GM21529 (cell line): Measurements from ENCODE around the gene KAZN.

ENCODE experiments used
- ATAC-seq: cut with Tn5 transposase; IDR thresholded peaks from one replicate; pipeline ENCODE4 v1.9.1; 2021; ENCODE audit not compliant: unreplicated experiment

Gene KAZN

DNA sequence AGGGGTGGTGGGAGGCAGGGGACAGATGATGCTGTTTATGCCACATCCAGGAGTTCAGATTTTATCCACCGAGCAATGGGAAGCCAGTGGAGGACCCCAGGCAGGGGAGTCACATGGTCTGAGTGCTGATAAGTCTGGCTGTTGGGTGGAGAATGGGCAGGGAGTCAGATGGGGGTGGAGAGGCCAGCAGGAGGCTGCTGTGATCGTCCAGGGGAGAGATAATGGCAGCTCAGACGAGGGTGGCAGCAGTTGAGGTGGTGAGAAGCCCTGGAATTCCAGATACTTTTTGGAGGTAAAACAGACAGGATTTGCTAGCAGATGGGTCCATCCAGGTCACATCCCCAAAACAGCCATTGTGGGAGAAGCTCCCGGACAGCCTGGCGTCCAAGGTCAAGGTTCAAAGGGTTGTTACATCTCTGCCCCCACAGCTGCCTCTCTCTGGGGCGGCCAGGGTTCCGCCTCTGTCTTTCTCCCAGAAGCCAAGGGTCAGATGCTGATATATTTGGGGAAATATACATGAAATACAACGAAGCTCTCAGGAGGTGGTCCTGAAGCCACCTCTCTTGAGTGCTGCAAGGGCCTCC, 303.0 kb downstream of the KAZN start:
- ATAC-seq, result no peak

- no peak for ATAC-seq
Measured at GRCh38 chr1:14903922-14904321, 305.4 kb downstream of the KAZN start.

- no peak for ATAC-seq
Measured at GRCh38 chr1:14906665-14907064, 308.2 kb downstream of the KAZN start.

GRCh38 chr1:14907416-14907815, 308.9 kb downstream of the KAZN start:
- ATAC-seq, result no peak

DNA sequence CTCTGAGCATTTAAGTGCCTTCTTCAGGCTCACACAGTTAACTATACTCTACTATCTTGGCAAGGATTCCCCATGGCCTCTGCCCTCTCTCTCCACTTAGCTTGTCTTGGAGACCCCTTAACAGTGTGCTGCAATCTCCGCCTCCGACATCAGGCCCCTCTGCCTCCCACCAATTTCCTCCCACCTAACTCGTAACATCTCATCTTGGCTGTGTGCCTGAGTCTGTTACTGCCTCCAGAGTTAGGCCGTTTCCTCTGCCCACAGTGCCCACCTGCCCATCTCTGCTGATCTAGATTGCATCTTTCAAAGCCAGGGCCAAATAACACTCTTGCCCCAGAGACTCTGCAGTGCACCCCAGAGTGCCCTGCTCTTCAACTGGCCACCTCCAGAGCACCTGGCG, 310.8 kb downstream of the KAZN start:
- ATAC-seq, result no peak

GRCh38 chr1:14909920-14910460, 311.5 kb downstream of the KAZN start:
- no peak for ATAC-seq

GRCh38 chr1:14910984-14911721, 312.7 kb downstream of the KAZN start:
- ATAC-seq, result no peak

GRCh38 chr1:14912839-14913481, 314.5 kb downstream of the KAZN start:
- no peak for ATAC-seq

DNA sequence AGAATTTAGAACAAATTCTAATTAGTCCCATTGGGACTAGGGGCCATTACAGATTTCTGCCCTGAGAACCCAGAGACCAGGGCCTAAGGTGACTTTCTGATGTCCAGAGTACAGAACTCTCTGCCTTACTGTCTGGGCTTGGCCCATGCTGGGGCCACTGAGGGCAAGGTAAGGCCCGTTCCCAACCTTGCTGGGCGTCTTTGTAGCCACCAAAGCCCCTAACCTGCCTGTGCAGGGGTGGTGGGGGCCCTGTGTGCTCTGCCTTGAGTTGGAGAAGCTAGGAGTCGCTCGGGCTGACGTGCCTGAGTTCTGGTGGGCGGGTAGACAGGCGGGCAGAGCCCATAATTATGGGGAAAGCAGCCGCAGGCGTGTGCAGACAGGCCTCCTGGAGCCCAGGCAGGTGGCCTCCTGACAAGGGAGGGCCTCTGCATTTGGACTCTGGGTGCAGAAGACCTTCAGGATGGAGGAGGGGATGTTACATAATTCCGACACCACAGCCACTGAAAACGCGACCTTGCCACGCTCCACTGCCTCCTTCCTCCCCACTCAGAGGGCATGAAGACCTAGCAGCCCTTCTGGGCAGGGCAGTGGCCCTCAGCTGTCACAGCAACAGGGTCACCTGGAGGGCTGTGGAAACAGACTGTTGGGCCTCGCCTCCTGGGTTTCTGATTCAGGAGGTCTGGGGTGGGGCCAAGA, 315.1 kb downstream of the KAZN start:
- ATAC-seq, result peak; percentile 61

GRCh38 chr1:14914351-14914988, 316.0 kb downstream of the KAZN start:
- no peak for ATAC-seq

DNA sequence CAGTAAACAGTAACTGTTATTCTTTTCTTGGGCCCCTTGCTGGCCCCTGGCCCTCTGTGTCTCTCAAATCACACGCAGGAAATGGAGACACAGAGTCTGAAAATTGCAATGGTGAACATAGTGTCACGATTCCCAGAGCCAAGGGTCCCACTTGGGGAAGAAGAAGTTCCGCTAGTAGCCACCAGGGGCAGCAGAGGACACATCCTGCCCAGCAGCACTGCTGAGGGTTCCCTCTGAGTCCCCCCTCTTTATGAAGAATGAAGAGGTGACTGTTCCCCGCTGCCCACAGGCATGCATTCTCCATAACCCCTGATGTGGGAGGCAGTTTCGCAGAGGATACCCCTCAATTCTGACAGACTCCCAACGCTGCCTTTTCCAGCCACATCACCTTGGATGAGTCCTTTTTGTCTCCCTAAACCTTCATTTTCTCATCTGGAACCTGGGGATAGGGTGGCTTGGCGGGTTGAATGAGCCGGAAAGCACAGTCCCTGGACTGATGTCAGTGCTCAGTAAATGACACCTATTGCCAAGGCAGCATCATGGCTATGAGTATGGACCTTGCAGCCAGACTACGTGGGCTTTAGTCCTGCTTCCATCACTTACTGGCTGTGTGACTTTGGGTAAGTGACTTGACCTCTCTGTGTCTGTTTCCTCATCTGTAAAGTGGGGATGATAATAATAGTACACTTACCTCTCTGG, 317.0 kb downstream of the KAZN start:
- no peak for ATAC-seq

GRCh38 chr1:14919289-14919688, 320.8 kb downstream of the KAZN start:
- ATAC-seq, result no peak

- ATAC-seq, result no peak
Measured at GRCh38 chr1:14919751-14920150, 321.3 kb downstream of the KAZN start.

- no peak for ATAC-seq
Measured at GRCh38 chr1:14921057-14921456, 322.6 kb downstream of the KAZN start.

DNA sequence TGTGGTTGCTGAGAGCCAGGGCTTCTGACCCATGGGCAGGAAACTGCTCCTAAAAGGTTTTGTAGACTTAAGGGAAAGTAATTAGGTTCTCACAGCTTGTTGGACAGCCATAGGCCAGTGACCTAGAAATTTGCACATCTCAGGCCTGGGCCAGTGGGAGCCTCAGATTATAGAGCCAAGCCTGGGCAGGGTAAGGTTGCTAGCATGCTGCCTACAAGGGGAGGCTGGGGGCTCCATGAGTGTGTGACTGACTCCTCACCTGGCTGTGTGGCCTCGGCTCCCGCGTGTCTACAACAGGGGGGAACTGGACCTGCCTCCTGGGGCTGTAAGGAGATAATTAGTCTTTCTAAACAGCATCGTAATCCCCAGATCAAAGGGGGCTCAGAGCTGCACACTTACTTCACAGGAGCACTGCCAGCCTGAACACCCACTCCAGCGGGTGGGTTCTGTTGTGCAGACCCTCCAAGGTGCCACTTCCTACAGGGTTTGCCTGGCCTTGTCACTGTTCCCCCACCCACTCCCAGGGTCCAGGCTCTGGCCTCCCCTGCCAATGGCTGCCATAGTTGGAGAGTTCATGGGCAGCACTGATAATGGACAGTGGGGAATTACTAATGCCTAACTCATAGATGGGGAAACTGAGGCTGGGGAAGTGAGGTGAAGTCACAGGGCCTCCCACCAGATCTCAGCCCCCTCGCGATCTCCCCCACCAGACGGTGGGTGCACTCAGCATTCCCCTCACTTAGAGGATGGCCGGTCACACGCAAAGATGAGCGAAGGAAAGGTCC, 324.6 kb downstream of the KAZN start:
- no peak for ATAC-seq

DNA sequence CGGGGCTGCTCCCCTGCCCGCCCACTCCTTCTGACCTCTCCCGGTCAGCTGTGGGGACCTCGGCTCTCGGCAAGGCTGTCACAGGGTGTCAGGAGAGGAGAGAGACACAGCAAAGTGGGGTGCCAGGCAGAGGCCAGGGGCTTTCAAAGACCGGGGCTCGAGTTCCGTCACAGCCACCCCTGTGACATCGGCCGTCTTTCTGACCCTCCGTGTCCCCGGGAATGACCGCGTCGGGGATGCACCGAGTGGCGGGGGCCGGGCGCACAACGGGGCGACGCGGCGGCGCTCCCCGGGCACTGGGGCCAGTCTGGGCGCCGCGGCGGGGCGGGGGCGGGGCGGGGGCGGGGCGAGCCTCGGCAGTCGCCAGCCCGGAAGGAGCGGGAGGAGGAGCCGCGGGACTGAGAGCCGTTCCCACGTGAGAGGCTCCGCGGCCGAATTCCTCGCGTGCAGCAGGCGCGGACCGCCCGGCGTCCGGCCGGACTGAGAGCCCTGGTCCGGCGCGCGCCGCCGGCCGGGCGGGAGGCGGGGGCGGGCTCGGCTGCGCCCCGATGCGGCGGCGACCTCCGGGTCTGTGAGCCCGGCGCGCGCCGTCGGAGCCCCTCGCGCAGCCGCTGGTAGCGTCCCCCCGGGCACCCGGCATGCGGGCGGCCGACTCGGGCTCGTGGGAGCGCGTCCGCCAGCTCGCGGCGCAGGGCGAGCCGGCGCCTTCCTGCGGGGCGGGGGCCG, 325.4 kb downstream of the KAZN start:
- no peak for ATAC-seq

GRCh38 chr1:14924455-14925331, 326.2 kb downstream of the KAZN start:
- ATAC-seq, result no peak
